BLaER1 treated with 17β-estradiol and CSF1 and Interleukin-3, amounts not matched to agents 10 nM and 100 nM (cell line): Measurements from ENCODE around the gene COPZ1.
A peak's percentile ranks its signal among the peaks of the same experiment; 100 is the strongest.
"Not testable (repeated sequence)": the region's sequence is repeated elsewhere in the genome, so short reads cannot be mapped to it uniquely, and the experiment has no call there.

Source experiments
- H3K27ac ChIP-seq, 11 experiments: shearing (Covaris generic); formaldehyde crosslinking; 2 replicates each; pipeline ENCODE4 v1.8.1; 2022
- H3K27me3 ChIP-seq, 11 experiments: shearing (Covaris generic); formaldehyde crosslinking; 2 replicates each; pipeline ENCODE4 v1.8.1; 2022
- H3K36me3 ChIP-seq, 11 experiments: shearing (Covaris generic); formaldehyde crosslinking; 2 replicates each; pipeline ENCODE4 v1.8.1; 2022
- H3K4me1 ChIP-seq, 10 experiments: shearing (Covaris generic); formaldehyde crosslinking; 2 replicates each; pipeline ENCODE4 v1.8.1; 2022
- H3K4me2 ChIP-seq, 11 experiments: shearing (Covaris generic); formaldehyde crosslinking; 2 replicates each; pipeline ENCODE4 v1.8.1; 2022
- H3K4me3 ChIP-seq, 10 experiments: shearing (Covaris generic); formaldehyde crosslinking; 2 replicates each; pipeline ENCODE4 v1.8.1; 2022
- H3K9ac ChIP-seq, 11 experiments: shearing (Covaris generic); formaldehyde crosslinking; 2 replicates each; pipeline ENCODE4 v1.8.1; 2022
- H3K9me3 ChIP-seq, 11 experiments: shearing (Covaris generic); formaldehyde crosslinking; replicated peaks in 1 of 11; 2 replicates each; pipeline ENCODE4 v1.8.1; 2022
- H4K20me1 ChIP-seq, 11 experiments: shearing (Covaris generic); formaldehyde crosslinking; 2 replicates each; pipeline ENCODE4 v1.8.1; 2022
- Cebpa-rat ChIP-seq, 11 experiments: shearing (Covaris generic); IDR thresholded peaks; 2 replicates each; pipeline ENCODE4 v1.8.1; 2022

Gene COPZ1

DNA sequence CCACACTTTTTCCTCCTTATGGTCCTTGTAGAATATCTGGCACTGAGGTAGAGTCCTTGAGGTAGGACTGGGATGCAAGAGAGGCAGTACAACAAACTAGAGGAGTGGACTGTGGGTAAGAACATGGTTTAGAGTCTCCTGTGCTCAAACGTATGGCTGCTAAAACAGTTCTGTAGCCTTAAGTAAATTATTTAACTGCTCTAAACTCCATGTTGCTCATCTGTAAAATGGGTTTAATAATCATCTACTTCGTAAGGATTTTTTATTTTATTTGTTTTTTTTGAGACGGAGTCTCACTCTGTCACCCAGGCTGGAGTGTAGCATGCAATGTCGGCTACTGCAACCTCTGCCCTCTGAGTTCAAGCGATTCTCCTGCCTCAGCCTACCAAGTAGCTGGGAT lies 3.6 kb upstream of the COPZ1 start:
- no peak for TF ChIP-seq Cebpa-rat (IDR thresholded peaks at IDR 0.05)
- H3K27me3 ChIP-seq = no peaks in the 10 kb centered on the region
- peaks cover 22 to 66% (median 37%) of the 10 kb centered on the region in 10 experiments for H3K4me1 ChIP-seq
- H3K9ac ChIP-seq = no peak overlapping the region
- no peak overlapping the region for H3K4me2 ChIP-seq
- H4K20me1 ChIP-seq = no peaks in the 10 kb centered on the region
- H3K9me3 ChIP-seq = no peaks in the 10 kb centered on the region
- H3K36me3 ChIP-seq = no peaks in the 10 kb centered on the region
- peak overlapping the region in 1 of 11 experiments; percentile 3; a peak in 1 of 22 replicates for H3K27ac ChIP-seq
- H3K4me3 ChIP-seq = no peak overlapping the region

GRCh38 chr12:54325442-54326109 lies 645 bp downstream of the COPZ1 start:
- Histone ChIP-seq H3K4me3 (peak overlapping the region; percentile 63 to 87 (median 76)), H3K4me1 (peaks cover 40 to 84% (median 74%) of the 10 kb centered on the region in 10 experiments), H3K36me3 (peaks cover 4 to 28% (median 10%) of the 10 kb centered on the region in 11 experiments; a peak in 12 of 22 replicates), H3K4me2 (peak overlapping the region; percentile 71 to 97 (median 81)), H3K27ac (peak overlapping the region; percentile 68 to 95 (median 88)), H3K9ac (peak overlapping the region; percentile 84 to 95 (median 88))
- not testable (repeated sequence) for H4K20me1 ChIP-seq, H3K9me3 ChIP-seq, H3K27me3 ChIP-seq

- Histone ChIP-seq H3K4me3 (peak overlapping the region in 2 of 10 experiments; percentile 2 to 7; a peak in 2 of 20 replicates), H4K20me1 (no peaks in the 10 kb centered on the region; a peak in 1 of 22 replicates), H3K27ac (peak overlapping the region; percentile 8 to 69 (median 48); a peak in 17 of 22 replicates), H3K4me2 (peak overlapping the region in 10 of 11 experiments; percentile 9 to 97 (median 69); a peak in 17 of 22 replicates), H3K36me3 (peaks cover 5 to 37% (median 16%) of the 10 kb centered on the region in 11 experiments; a peak in 15 of 22 replicates), H3K9ac (peak overlapping the region; percentile 16 to 61 (median 50); a peak in 20 of 22 replicates), H3K27me3 (no peaks in the 10 kb centered on the region), H3K4me1 (peaks cover 33 to 92% (median 86%) of the 10 kb centered on the region in 10 experiments), H3K9me3 (no peaks in the 10 kb centered on the region)
- TF ChIP-seq Cebpa-rat (IDR thresholded peaks at IDR 0.05) = no peak
These were observed 3.8 kb downstream of the COPZ1 start for GRCh38 chr12:54328595-54329337.

DNA sequence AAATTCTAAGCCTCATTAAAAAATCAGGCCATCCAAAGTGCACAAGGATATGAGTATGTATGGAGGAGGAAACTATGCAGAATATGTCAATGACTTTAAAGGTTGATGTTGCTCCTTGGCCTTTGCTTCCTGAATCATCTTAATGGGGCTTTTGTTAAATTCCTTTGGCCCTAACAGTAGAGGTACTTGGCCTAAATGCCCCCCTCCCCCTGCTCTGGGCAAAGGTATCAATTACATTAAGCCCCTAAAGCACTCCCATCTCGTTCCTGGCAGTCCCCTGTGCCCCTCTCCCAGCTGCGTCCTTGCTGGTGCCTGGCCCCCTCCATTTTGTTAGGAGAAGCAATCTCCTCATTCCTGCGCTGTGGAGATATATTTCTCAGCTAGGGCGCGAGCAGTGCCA lies 4.8 kb downstream of the COPZ1 start:
- no peak for TF ChIP-seq Cebpa-rat (IDR thresholded peaks at IDR 0.05)
- Histone ChIP-seq H3K27me3 (no peaks in the 10 kb centered on the region), H3K9me3 (no peaks in the 10 kb centered on the region), H3K27ac (peak overlapping the region in 5 of 11 experiments; percentile 27 to 69 (median 48); a peak in 5 of 22 replicates), H3K9ac (peak overlapping the region in 5 of 11 experiments; percentile 7 to 58 (median 26); a peak in 4 of 22 replicates), H3K4me3 (no peak overlapping the region), H3K36me3 (peaks cover 5 to 37% (median 16%) of the 10 kb centered on the region in 11 experiments; a peak in 15 of 22 replicates), H3K4me2 (peak overlapping the region in 8 of 11 experiments; percentile 73 to 97 (median 86); a peak in 11 of 22 replicates), H3K4me1 (peaks cover 33 to 93% (median 87%) of the 10 kb centered on the region in 10 experiments), H4K20me1 (no peaks in the 10 kb centered on the region; a peak in 1 of 22 replicates)

DNA sequence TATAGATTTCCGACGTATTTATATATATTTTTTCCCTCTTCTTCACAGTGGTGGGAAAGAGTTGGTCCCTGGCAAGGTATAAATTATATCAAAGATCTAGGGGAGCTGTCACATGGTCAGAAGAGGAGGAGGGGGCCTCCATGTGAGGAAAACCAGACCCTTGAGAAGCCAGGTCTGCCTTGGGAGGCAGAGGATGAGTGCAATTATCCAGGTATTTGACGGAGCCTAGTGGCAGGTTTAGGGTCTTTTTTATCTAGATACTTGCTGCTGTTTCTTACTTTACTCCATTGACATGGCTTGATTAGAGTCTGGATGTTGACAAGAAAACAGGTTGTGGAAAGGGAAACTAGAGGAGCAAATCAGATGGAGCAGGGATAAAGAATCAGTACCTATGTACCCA lies 5.5 kb downstream of the COPZ1 start:
- Histone ChIP-seq H4K20me1 (no peaks in the 10 kb centered on the region; a peak in 1 of 22 replicates), H3K4me1 (peaks cover 40 to 100% (median 94%) of the 10 kb centered on the region in 10 experiments), H3K27me3 (no peaks in the 10 kb centered on the region), H3K36me3 (peaks cover 5 to 37% (median 16%) of the 10 kb centered on the region in 11 experiments; a peak in 15 of 22 replicates), H3K4me2 (peak overlapping the region in 10 of 11 experiments; percentile 22 to 97 (median 80); a peak in 18 of 22 replicates), H3K27ac (peak overlapping the region in 8 of 11 experiments; percentile 1 to 69 (median 51); a peak in 12 of 22 replicates), H3K9ac (peak overlapping the region in 9 of 11 experiments; percentile 2 to 58 (median 30); a peak in 12 of 22 replicates), H3K9me3 (no peaks in the 10 kb centered on the region), H3K4me3 (peak overlapping the region in 4 of 10 experiments; percentile 11 to 41 (median 34); a peak in 5 of 20 replicates)
- no peak for TF ChIP-seq Cebpa-rat (IDR thresholded peaks at IDR 0.05)

DNA sequence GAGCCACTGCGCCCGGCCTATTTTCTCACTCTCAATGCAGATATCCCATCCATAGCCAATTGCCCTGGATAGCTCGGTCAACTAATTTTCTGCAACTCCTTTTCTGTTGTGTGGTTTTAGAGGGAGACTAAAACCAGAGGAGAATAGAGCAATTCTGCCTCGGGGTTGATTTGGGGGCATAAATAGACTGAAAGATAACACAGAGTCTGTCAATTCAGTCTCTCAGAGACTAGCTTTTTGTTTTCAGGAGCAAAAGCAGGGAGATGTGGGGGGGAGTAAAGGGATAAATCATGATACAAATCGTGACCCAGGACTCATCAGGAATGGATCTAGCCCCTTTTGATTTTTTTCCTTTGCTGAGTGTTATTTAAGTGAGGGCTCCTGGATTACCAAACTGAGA lies 6.5 kb downstream of the COPZ1 start:
- Histone ChIP-seq H3K4me2 (peak overlapping the region in 9 of 11 experiments; percentile 24 to 97 (median 84); a peak in 17 of 22 replicates), H4K20me1 (peaks cover 0 to 5% (median 0%) of the 10 kb centered on the region in 11 experiments; a peak in 2 of 22 replicates)

GRCh38 chr12:54333420-54334034 lies 8.6 kb downstream of the COPZ1 start:
- H3K27ac ChIP-seq = 0 out of 22 replicates have a peak overlapping the region, but pooled peaks of 1 of the 11 experiments have one; percentile 2
- no peak for TF ChIP-seq Cebpa-rat (IDR thresholded peaks at IDR 0.05)
- H3K4me1 ChIP-seq = peaks cover 25 to 100% (median 91%) of the 10 kb centered on the region in 10 experiments
- no peaks in the 10 kb centered on the region for H3K27me3 ChIP-seq
- H3K4me3 ChIP-seq = no peak overlapping the region
- peaks cover 5 to 38% (median 18%) of the 10 kb centered on the region in 11 experiments; a peak in 15 of 22 replicates for H3K36me3 ChIP-seq
- H4K20me1 ChIP-seq = peaks cover 0 to 18% (median 0%) of the 10 kb centered on the region in 11 experiments; a peak in 6 of 22 replicates
- H3K9ac ChIP-seq = no peak overlapping the region
- H3K4me2 ChIP-seq = peak overlapping the region in 5 of 11 experiments; percentile 4 to 97 (median 74); a peak in 5 of 22 replicates
- no peaks in the 10 kb centered on the region for H3K9me3 ChIP-seq

More for the DNA sequence above, 6.5 kb downstream of the COPZ1 start:
- Histone ChIP-seq H3K27me3 (no peaks in the 10 kb centered on the region), H3K9ac (peak overlapping the region in 7 of 11 experiments; percentile 17 to 58 (median 48); a peak in 8 of 22 replicates), H3K4me3 (peak overlapping the region in 3 of 10 experiments; percentile 11 to 41 (median 34); a peak in 3 of 20 replicates), H3K4me1 (peaks cover 42 to 100% (median 95%) of the 10 kb centered on the region in 10 experiments), H3K36me3 (peaks cover 5 to 37% (median 16%) of the 10 kb centered on the region in 11 experiments; a peak in 15 of 22 replicates), H3K27ac (peak overlapping the region in 9 of 11 experiments; percentile 1 to 69 (median 48); a peak in 15 of 22 replicates), H3K9me3 (no peaks in the 10 kb centered on the region)
- TF ChIP-seq Cebpa-rat (IDR thresholded peaks at IDR 0.05) = no peak
